GM19351 (cell line): ENCODE data around the gene IL1RAPL2.

Source experiments
- ATAC-seq: cut with Tn5 transposase; IDR thresholded peaks from one replicate; pipeline ENCODE4 v1.9.1; 2021; ENCODE audit warnings: mild to moderate bottlenecking, moderate library complexity; ENCODE audit not compliant: unreplicated experiment

The IL1RAPL2 gene

DNA sequence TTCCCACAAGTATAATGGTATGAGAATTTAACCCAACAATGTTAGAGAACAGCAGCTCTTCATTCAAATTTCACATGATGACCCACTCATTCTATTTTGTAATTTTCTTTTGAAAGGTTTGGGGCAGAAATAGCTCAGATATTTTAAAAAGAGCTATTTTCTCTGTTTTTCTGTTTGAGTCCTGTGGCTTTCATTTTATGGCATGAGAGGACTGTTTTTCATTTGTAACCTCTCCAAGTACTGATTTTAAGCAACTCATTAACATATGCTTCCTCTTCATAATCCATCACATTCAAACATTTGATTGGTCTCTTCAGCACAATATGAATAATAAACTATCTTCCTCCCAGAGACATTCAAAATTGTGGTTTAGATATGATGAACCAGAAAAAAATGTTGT, 783.5 kb downstream of the IL1RAPL2 start:
- no peak for ATAC-seq

DNA sequence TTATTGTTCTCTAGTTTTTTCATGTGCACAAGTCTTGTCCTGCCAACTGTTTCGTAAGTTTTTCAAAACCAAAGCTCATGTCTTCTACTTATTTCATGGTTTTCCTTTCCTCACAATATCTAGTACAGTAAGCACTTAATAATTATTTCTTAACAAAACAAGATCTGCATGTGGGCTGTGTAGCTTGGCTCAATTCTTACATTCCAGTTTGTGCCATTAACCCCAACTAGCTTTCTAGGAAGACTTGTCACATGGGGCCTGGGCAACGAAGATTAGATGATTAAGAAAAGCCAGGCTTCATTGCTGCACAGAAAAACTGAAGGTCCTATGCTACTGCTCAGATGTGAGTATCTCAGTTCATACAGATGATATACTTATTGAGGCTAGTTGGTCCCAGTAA, 809.8 kb downstream of the IL1RAPL2 start:
- no peak for ATAC-seq

DNA sequence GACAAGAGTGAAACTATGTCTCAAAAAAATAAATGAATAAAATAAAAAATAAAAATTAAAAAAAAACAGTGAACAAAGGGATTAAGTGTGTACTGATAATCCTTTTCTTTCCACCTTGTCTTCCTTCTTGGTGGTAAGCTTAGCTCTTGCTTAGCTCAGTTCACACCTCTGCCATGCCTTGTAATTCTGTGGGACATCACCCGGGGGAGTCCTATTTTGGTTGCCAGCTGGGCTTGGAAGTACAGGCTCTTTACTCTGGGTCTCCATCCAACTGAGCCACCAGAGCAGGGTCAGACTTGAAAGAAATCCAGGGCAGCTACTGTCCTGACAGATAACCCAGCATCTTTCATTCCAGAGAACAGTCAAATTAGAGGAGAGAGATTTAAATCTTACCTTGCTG, 858.7 kb downstream of the IL1RAPL2 start:
- ATAC-seq, result no peak

DNA sequence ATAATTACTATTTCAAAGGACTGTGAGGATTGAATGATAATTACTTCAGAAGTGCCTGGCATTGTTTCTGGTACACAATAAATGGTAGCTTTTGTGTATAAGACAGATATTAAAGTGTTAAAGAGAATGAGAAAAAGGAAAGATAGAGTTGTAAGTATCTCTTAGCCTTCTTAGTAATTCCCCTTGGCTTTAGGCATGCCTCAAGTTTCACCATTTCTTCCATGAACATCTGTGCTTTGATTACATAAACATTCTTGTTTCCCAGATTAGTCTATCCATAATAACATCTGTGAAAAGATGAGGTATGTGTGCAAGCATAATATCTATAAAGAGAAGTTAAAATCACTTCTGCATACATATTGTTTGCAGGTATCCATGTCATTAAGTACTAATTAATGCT, 885.4 kb downstream of the IL1RAPL2 start:
- ATAC-seq, result no peak

DNA sequence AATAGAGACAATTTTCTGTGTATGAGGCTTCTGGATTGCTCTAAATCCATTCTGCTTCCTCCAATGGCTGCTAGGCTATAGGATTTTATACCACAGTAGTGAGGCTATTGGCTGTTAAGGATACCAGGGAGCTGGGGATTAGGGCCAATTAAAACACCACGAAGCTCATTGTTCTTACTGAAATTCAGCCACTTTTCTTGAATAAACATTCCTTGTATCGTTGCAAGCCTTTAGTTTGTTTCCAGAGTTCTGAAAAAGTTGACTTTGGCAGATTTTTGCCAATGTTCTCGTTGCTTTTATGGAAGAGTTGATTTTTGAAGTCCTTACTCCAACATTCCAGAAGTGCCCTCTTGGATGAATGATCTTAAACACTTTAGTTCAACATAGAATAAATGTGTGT, 892.8 kb downstream of the IL1RAPL2 start:
- no peak for ATAC-seq

DNA sequence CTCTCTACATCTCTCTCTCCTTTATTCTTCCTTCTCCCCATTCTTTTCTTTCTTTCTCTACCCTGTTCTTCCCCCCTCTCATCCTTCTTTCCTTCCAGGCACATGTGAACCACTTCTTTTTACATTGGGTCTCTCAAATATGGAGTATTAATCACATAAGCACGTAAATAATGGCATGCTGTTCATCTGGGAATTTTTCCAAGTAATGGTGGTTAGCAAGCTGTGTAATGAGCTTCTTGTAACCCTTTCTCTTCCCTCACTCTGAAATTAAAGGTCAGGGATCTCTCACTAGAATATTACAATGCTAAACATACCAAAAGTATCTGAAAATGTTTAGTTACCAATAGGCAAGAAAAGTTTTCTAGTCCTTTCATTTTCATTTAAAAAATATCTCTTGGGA, 894.4 kb downstream of the IL1RAPL2 start:
- no peak for ATAC-seq

DNA sequence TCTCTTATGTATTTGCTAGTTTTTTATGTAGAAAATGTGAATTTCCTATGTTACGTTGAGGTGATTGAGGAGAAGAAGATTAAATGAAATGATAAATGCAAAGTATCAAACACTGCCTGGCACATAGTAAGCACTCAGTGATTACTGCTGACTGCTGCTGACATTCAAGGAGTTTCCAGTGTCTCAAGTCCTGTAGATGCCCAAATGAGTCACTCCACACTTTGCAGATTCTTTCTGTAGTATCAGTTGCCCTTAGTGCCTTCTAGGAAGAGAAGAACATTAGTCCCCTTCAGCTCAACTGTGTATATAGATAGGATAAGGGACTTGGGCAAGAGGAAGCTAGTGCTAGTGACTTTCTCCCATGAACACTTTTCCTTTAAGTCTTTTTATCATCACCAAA, 895.0 kb downstream of the IL1RAPL2 start:
- no peak for ATAC-seq

DNA sequence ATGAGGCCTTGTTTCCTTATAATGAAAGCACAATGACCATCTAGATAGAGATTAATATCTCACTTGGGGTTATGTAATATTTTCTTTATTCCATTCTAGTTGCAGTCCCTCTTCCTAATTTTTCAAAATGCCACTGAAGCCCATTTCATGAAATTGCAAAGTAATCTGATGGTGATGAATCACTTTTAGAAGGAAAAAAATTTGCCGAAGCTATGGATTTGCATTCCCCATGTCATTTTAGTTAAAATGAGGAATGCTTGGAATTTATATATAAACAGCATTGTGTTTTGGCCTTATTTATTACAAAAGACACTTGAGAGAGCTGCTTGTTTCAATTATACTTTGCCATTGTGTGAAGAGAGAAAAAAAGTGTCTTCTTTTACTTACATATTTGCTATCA, 896.2 kb downstream of the IL1RAPL2 start:
- no peak for ATAC-seq

DNA sequence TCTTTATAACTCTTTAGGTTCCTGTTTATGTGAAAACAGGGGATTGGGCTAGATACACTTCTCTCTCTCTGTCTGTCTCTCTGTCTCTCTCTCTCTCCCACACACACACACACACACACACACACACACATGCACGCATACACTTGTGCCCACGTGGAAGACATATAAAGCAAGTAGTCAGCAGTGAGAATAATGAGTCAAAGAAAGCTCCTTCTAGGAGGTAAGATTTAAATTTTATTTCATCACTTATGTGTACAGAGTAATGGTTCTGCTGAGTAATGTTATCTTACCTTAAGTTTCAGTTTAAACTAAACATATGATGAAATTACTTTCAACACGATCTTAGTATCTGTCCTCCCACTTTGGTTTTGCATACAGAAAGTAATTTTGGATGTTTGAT, 897.5 kb downstream of the IL1RAPL2 start:
- no peak for ATAC-seq

DNA sequence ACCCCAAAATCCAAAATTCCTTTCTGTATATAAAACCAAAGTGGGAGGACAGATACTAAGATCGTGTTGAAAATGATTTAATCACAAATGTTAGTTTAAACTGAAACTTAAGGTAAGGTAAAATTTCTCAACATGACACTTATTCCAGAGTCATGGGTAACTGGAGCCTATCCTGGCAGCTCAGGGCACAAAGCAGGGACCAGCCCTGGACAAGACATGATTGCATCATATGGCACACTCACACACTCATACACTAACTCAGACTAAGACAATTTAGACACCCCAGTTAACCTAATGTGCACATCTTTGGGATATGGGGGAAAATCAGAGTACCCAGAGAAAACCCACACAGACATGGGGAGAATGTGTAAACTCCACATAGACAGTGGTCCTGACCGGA, 898.6 kb downstream of the IL1RAPL2 start:
- no peak for ATAC-seq

DNA sequence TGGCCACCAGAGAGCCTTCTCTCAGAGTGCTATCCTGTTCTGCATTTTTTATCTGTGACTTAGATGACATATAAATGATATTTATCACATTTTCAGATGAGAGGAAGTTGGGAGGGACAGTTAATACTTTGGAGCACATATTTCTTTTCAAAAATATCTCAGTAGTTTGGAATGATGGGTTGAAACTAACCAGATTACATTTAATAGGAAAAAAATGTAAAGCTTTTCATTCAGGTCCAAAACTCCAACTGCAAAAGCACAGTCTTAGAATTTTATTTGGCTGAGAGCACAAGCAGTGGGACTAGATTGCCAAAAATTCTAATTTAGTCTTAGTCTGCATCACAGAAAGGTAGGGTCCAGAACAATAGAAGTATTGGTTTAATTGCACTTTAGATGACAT, 902.7 kb downstream of the IL1RAPL2 start:
- ATAC-seq, result no peak

DNA sequence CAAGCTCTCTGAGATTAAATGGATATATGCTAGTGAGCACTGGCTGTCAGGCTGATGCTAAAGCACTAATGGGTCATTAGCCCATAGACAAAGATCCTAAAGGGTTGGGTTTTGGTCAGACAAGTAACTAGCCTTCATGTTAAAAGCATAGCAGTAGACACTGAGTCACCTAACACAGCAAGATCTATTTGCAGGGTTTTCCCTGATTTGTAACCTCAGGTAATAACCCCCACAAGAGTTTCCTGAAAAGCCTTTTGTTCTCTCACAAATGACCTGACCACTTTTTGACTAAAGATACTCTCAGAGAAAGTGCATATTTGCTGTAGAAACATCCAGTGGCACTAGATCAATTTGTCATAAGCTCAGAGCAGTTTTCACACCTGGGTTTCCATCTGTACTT, 905.6 kb downstream of the IL1RAPL2 start:
- ATAC-seq, result no peak

DNA sequence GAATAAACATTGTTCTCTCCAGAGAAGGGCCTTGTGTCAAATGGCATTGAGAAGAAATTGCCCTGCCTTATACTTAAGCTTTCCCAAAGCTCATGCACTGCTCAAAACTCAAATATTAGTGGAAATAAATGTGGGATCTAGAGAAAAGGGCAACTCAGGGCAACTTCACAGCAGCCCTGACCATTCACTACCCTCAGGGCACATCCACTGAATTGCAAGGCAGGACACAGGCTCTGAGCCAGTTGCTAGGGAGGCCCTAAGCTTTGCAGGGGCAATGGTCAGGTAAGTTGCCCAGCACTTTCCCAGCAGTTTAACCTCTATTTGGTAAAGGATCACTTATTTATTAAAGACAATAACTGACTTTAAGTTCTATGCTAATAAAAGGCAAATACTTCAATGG, 909.8 kb downstream of the IL1RAPL2 start:
- no peak for ATAC-seq

DNA sequence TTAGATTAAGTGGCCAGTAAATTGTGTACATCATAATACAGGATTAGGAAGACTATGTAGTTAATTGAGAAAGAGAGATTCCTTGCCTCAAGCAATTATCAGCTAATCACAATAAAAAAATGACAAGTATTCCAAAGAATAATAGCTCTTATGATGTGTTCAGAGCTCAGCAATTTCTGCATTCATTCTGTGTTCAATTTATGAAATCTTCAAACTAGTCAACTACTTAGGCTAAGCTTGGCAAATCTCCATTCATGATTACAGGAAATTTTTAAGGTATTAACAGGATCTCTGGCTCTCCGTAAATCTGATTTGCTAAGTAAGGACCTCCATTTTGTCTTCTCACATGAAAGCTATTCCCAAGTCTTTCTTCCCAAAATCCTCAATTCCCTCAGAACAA, 911.4 kb downstream of the IL1RAPL2 start:
- ATAC-seq, result no peak

DNA sequence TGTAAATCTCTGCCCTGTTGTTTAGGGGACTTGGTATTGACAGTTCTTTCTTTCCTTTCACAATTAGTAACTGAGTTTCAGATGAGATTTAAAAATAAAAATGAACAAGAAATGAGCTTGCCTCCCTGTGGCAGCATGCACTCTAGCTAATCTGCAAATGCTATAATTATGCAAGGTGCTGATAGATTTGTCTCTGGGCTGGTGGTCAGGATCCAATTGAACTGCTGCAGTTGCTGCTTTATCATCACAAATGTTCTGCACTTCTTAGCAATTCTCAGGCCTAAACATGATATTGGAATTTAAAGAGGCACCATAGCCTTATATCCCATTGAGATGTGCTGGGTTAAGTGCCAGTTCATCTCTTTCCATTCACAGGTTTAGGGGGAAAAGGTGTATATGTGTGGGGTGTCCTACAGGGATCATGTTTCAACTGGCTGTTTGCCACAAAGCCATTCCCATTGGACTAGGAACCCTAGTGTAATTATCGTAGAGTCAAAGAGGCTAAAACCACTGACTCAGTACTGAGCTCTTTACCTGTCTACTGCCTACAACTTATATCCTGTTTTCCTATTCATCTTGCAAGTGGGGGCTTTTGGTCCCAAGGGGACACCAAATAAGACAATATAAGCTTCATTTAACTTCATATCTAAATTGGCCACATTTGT, 914.8 kb downstream of the IL1RAPL2 start:
- no peak for ATAC-seq

DNA sequence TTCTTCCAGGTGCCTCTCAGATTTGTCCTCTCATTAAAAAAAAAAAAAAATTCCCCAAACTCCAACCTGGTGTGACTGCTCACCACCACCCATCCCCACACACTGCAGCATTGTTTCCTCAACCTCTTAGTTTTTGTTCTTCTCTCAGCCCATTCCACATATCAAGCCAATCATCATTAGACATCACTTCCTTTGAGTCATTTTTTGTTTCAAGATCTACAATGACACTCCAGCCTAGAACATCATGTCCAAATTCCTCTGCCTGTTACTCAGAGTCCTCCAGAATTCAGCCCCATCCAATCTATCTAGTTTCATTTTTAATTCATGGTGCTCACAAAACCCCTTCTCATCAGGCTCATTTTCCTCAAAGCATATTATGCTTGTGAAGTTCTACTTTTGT, 917.0 kb downstream of the IL1RAPL2 start:
- no peak for ATAC-seq

DNA sequence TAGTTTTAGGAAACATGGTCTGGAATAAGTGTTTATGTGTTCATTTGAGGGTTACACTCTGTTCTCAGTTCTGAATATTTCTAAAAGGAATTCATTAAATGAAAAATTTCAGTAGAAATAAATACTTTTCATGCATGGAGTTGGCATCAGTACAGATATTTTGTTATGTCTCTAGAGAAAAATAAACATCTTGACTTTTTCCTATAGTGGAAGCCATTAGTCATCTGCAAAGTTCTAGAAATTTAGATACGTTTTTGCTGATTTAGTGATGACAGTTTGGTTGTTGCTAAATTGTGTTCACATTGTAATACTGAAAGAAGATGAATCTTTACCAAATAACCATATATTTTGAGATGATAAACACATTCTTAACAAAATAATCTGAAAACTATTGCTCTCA, 922.7 kb downstream of the IL1RAPL2 start:
- ATAC-seq, result no peak

DNA sequence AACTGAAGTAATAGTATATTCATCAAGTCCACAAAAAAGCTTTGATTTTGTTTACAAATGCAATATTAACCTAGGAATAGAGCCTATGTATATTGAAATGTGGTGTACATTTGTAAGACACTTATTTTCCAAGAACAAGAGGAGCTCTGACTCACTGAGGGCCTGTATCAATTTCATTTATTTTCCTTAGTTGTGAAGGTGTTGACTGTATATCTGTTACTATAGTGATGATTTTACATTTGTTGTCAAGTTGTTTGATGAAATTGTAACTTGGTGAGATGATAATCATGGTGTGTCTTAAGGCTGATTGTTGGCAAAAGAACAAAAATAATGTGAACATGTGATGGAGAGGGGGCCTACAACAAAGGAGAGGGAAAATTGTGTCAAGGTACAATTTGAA, 929.4 kb downstream of the IL1RAPL2 start:
- ATAC-seq, result no peak

DNA sequence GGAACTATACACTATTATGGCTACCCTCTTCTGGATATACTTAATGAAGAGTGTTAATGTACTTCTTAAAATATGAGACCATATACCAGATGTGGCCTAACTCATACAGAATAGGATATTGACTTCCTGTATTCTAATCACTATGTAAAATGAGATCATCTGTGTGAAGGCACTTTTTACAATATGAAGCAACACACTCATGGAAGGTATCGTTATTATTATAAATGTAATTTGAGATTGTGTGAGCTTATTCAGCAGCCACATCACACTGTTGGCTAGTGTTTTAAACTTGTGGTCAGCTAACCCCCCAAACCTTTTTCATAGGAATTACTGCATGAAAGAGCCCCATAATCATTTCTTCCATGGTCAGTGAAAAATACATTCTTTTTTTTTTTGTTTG, 936.3 kb downstream of the IL1RAPL2 start:
- ATAC-seq, result no peak

DNA sequence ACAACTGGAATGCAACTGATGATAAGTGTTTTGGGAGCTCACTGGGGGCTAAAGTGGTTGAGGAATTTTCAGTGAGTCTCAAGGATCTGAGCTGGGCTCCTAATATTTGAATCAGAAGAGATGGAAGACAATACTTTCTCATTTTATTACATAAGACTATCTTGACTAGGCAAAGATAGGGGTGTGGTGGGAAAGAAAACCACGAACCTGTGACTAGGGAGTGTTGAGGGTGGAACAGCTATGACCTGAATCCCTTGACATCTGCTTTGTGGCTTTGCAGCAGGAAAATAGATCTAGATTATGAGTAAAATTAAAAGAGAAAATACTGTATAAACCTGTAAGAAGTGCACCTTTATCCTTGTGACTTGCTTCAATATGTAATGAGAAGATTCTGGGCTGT, 949.6 kb downstream of the IL1RAPL2 start:
- ATAC-seq, result no peak

DNA sequence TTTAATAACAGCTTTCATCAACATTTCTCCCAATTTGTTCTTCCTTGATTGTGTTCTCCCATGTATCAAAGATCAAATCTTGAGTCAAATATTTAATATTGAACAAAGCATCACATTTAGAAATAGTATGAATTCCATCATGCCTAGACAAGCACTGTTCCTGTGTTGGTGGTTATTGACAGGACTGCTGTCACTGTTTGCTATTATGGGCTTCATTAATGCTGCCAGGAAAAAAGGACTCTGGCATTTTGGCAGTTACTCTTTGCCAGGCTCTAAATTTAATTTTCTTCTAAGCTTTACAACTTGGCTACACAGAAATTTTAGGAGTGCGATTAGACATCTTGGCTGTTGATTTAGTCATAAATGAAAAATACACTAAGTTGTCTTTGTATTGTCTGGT, 960.4 kb downstream of the IL1RAPL2 start:
- no peak for ATAC-seq

DNA sequence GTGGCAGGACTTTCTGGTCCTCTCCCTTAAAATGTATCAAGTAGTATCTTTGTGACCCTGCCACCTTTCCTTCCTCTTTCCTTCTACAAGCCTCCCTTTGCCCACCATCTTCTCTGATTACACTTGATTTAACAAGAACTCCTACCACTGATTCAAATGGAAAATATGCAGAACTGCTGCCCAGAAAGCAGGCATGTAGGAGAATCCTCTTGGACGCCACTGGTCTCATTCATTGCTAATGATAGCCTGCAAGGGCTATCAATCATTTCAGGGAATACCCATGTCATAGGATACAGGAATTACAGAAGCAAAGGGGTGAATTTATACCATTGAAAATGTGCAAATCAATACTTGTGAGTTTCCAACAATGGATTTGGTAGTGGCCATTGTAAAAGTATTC, 961.8 kb downstream of the IL1RAPL2 start:
- no peak for ATAC-seq

DNA sequence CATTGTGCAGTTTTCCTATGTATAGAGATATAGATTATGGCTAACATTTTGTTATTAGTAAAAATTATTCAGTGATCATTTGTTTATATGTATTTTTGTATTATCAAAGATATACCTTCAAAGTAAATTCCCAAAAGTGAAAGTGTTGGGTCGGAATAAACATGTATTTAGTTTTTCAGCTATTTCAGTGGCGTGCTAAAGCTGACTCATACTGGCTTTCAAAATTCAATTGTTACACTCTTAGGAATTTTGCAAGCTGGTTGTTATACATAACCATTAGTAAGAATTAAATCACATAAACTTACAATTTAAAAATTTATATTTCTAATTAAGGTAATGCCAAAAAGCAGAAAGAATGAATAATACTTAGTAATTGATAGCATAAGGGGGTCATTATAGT, 968.0 kb downstream of the IL1RAPL2 start:
- ATAC-seq, result no peak

DNA sequence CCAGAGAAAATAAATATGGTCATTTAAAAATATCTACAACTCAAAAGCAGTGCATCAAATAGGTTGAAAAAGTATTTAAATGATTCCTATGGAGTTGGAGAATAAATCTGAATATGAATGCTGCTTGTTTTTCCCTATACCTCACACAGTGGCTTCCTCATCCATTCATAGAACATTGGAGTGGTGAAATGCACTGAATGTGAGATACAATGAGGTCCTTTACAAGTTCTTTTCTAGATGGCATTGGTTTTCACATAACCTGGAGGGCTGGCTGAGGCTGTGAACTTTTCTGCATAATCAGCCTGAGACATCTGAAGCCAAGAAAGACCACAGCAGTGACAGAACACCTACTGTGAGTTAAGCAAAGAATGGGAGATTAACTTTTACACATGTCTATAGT, 977.3 kb downstream of the IL1RAPL2 start:
- no peak for ATAC-seq
